ENCODE measurements around the gene FAIM2.
A peak's percentile ranks its signal among the peaks of the same experiment; 100 is the strongest.
"Not testable (repeated sequence)": the region's sequence is repeated elsewhere in the genome, so short reads cannot be mapped to it uniquely, and the experiment has no call there.

FAIM2 gene

GRCh38 chr12:49863946-49864797, 39.5 kb downstream of the FAIM2 start:
- no peak for DNase-seq (ENCODE audit: low read depth, low spot score)
- WGBS (ENCODE audit: insufficient coverage, insufficient read length), result no CpG with 5 or more reads among the region's 17 CpGs

GRCh38 chr12:49860921-49861320, 42.8 kb downstream of the FAIM2 start:
- WGBS (ENCODE audit: insufficient coverage, insufficient read length), result no CpG with 5 or more reads among the region's 31 CpGs
- not testable (repeated sequence) for H3K27ac ChIP-seq (ENCODE audit: low read length); H3K9me3 ChIP-seq (ENCODE audit: control insufficient read depth, insufficient read depth, low read length); DNase-seq (ENCODE audit: low read depth, low spot score); H3K36me3 ChIP-seq (ENCODE audit: control insufficient read depth, insufficient read depth, low read length); H3K4me1 ChIP-seq (ENCODE audit: control insufficient read depth, insufficient read depth, low read length); H3K4me3 ChIP-seq (ENCODE audit: low read length); H3K27me3 ChIP-seq (ENCODE audit: control insufficient read depth, insufficient read depth, low read length)

More at GRCh38 chr12:49863946-49864797, 39.5 kb downstream of the FAIM2 start:
- Histone ChIP-seq H3K4me3 (ENCODE audit: low read length) (no peak overlapping the region), H3K9me3 (ENCODE audit: control insufficient read depth, insufficient read depth, low read length) (no peaks in the 10 kb centered on the region), H3K27ac (ENCODE audit: low read length) (no peak overlapping the region), H3K36me3 (ENCODE audit: control insufficient read depth, insufficient read depth, low read length) (no peaks in the 10 kb centered on the region), H3K27me3 (ENCODE audit: control insufficient read depth, insufficient read depth, low read length) (no peaks in the 10 kb centered on the region), H3K4me1 (ENCODE audit: control insufficient read depth, insufficient read depth, low read length) (no peaks in the 10 kb centered on the region)

GRCh38 chr12:49855890-49856289, 47.8 kb downstream of the FAIM2 start:
- H3K27ac ChIP-seq (ENCODE audit: low read length); DNase-seq (ENCODE audit: low read depth, low spot score); H3K4me3 ChIP-seq (ENCODE audit: low read length); H3K27me3 ChIP-seq (ENCODE audit: control insufficient read depth, insufficient read depth, low read length); H3K9me3 ChIP-seq (ENCODE audit: control insufficient read depth, insufficient read depth, low read length); H3K36me3 ChIP-seq (ENCODE audit: control insufficient read depth, insufficient read depth, low read length); H3K4me1 ChIP-seq (ENCODE audit: control insufficient read depth, insufficient read depth, low read length): not testable (repeated sequence)
- no CpG with 5 or more reads among the region's 4 CpGs for WGBS (ENCODE audit: insufficient coverage, insufficient read length)

- no peaks in the 10 kb centered on the region for H3K36me3 ChIP-seq (ENCODE audit: control insufficient read depth, insufficient read depth, low read length)
- H3K27me3 ChIP-seq (ENCODE audit: control insufficient read depth, insufficient read depth, low read length), result no peaks in the 10 kb centered on the region
- no peaks in the 10 kb centered on the region for H3K9me3 ChIP-seq (ENCODE audit: control insufficient read depth, insufficient read depth, low read length)
- no CpG with 5 or more reads among the region's 4 CpGs for whole genome bisulfite sequencing (ENCODE audit: insufficient coverage, insufficient read length)
- H3K27ac ChIP-seq (ENCODE audit: low read length), result no peak overlapping the region
- H3K4me3 ChIP-seq (ENCODE audit: low read length), result no peak overlapping the region
- DNase-seq (ENCODE audit: low read depth, low spot score), result no peak
- H3K4me1 ChIP-seq (ENCODE audit: control insufficient read depth, insufficient read depth, low read length), result no peaks in the 10 kb centered on the region; the same call in 1 of the 2 replicates
These were observed 48.7 kb downstream of the FAIM2 start for GRCh38 chr12:49854976-49855375.

GRCh38 chr12:49853671-49854070, 50.0 kb downstream of the FAIM2 start:
- no peaks in the 10 kb centered on the region; the same call in 1 of the 2 replicates for H3K4me1 ChIP-seq (ENCODE audit: control insufficient read depth, insufficient read depth, low read length)
- H3K9me3 ChIP-seq (ENCODE audit: control insufficient read depth, insufficient read depth, low read length), result no peaks in the 10 kb centered on the region
- no peak overlapping the region for H3K27ac ChIP-seq (ENCODE audit: low read length)
- H3K27me3 ChIP-seq (ENCODE audit: control insufficient read depth, insufficient read depth, low read length), result no peaks in the 10 kb centered on the region
- H3K4me3 ChIP-seq (ENCODE audit: low read length), result no peak overlapping the region
- WGBS (ENCODE audit: insufficient coverage, insufficient read length), result no CpG with 5 or more reads among the region's 2 CpGs
- no peak for DNase-seq (ENCODE audit: low read depth, low spot score)
- no peaks in the 10 kb centered on the region for H3K36me3 ChIP-seq (ENCODE audit: control insufficient read depth, insufficient read depth, low read length)

GRCh38 chr12:49847161-49847560, 56.5 kb downstream of the FAIM2 start:
- no peak overlapping the region for H3K4me3 ChIP-seq (ENCODE audit: low read length)
- H3K36me3 ChIP-seq (ENCODE audit: control insufficient read depth, insufficient read depth, low read length), result no peaks in the 10 kb centered on the region
- no CpG with 5 or more reads among the region's 2 CpGs for WGBS (ENCODE audit: insufficient coverage, insufficient read length)
- peaks cover 2% of the 10 kb centered on the region; the same call in 1 of the 2 replicates for H3K4me1 ChIP-seq (ENCODE audit: control insufficient read depth, insufficient read depth, low read length)
- H3K9me3 ChIP-seq (ENCODE audit: control insufficient read depth, insufficient read depth, low read length), result no peaks in the 10 kb centered on the region
- H3K27me3 ChIP-seq (ENCODE audit: control insufficient read depth, insufficient read depth, low read length), result peaks cover 1% of the 10 kb centered on the region; the same call in 1 of the 2 replicates
- H3K27ac ChIP-seq (ENCODE audit: low read length), result no peak overlapping the region
- DNase-seq (ENCODE audit: low read depth, low spot score), result no peak

- H3K4me1 ChIP-seq (ENCODE audit: control insufficient read depth, insufficient read depth, low read length), result peaks cover 2% of the 10 kb centered on the region; the same call in 1 of the 2 replicates
- H3K27me3 ChIP-seq (ENCODE audit: control insufficient read depth, insufficient read depth, low read length), result peaks cover 1% of the 10 kb centered on the region; the same call in 1 of the 2 replicates
- no peaks in the 10 kb centered on the region for H3K36me3 ChIP-seq (ENCODE audit: control insufficient read depth, insufficient read depth, low read length)
- no peak overlapping the region for H3K27ac ChIP-seq (ENCODE audit: low read length)
- DNase-seq (ENCODE audit: low read depth, low spot score), result no peak
- no CpG with 5 or more reads among the region's 2 CpGs for WGBS (ENCODE audit: insufficient coverage, insufficient read length)
- no peaks in the 10 kb centered on the region for H3K9me3 ChIP-seq (ENCODE audit: control insufficient read depth, insufficient read depth, low read length)
- no peak overlapping the region for H3K4me3 ChIP-seq (ENCODE audit: low read length)
These were observed 57.7 kb downstream of the FAIM2 start for GRCh38 chr12:49846032-49846431.

- no peaks in the 10 kb centered on the region for H3K9me3 ChIP-seq (ENCODE audit: control insufficient read depth, insufficient read depth, low read length)
- no peak for DNase-seq (ENCODE audit: low read depth, low spot score)
- H3K4me3 ChIP-seq (ENCODE audit: low read length), result no peak overlapping the region
- no peaks in the 10 kb centered on the region for H3K36me3 ChIP-seq (ENCODE audit: control insufficient read depth, insufficient read depth, low read length)
- no peak overlapping the region for H3K27ac ChIP-seq (ENCODE audit: low read length)
- H3K4me1 ChIP-seq (ENCODE audit: control insufficient read depth, insufficient read depth, low read length), result peaks cover 2% of the 10 kb centered on the region; the same call in 1 of the 2 replicates
- H3K27me3 ChIP-seq (ENCODE audit: control insufficient read depth, insufficient read depth, low read length), result peaks cover 1% of the 10 kb centered on the region; the same call in 1 of the 2 replicates
- WGBS (ENCODE audit: insufficient coverage, insufficient read length), result no CpG with 5 or more reads among the region's 4 CpGs
These were observed 59.7 kb downstream of the FAIM2 start for GRCh38 chr12:49843876-49844437.

GRCh38 chr12:49843411-49843810, 60.3 kb downstream of the FAIM2 start:
- Histone ChIP-seq H3K27me3 (ENCODE audit: control insufficient read depth, insufficient read depth, low read length) (peaks cover 1% of the 10 kb centered on the region; the same call in 1 of the 2 replicates), H3K27ac (ENCODE audit: low read length) (no peak overlapping the region)
- DNase-seq (ENCODE audit: low read depth, low spot score), result no peak

GRCh38 chr12:49842519-49843352, 61.0 kb downstream of the FAIM2 start, which contains the start of gene BCDIN3D:
BCDIN3D (minus strand) TSS chr12:49843106; CDS start chr12:49843087, 19 bp downstream.
- Histone ChIP-seq H3K27ac (ENCODE audit: low read length) (no peak within 1 kb of the TSS), H3K4me3 (ENCODE audit: low read length) (peak within 1 kb of the TSS; percentile 55; the same call in 1 of the 2 replicates), H3K36me3 (ENCODE audit: control insufficient read depth, insufficient read depth, low read length) (no peaks in the 10 kb centered on the region), H3K4me1 (ENCODE audit: control insufficient read depth, insufficient read depth, low read length) (peaks cover 2% of the 10 kb centered on the region; the same call in 1 of the 2 replicates), H3K9me3 (ENCODE audit: control insufficient read depth, insufficient read depth, low read length) (no peaks in the 10 kb centered on the region), H3K27me3 (ENCODE audit: control insufficient read depth, insufficient read depth, low read length) (peaks cover 1% of the 10 kb centered on the region; the same call in 1 of the 2 replicates)
- WGBS (ENCODE audit: insufficient coverage, insufficient read length), result no CpG with 5 or more reads among the region's 55 CpGs
- DNase-seq (ENCODE audit: low read depth, low spot score), result no peak

More at GRCh38 chr12:49843411-49843810, 60.3 kb downstream of the FAIM2 start:
- WGBS (ENCODE audit: insufficient coverage, insufficient read length), result no CpG with 5 or more reads among the region's 7 CpGs
- peaks cover 2% of the 10 kb centered on the region; the same call in 1 of the 2 replicates for H3K4me1 ChIP-seq (ENCODE audit: control insufficient read depth, insufficient read depth, low read length)
- H3K9me3 ChIP-seq (ENCODE audit: control insufficient read depth, insufficient read depth, low read length), result no peaks in the 10 kb centered on the region
- H3K36me3 ChIP-seq (ENCODE audit: control insufficient read depth, insufficient read depth, low read length), result no peaks in the 10 kb centered on the region
- H3K4me3 ChIP-seq (ENCODE audit: low read length), result peak overlapping the region; percentile 55; the same call in 1 of the 2 replicates

Data from iPS DF 6.9 (cell line).